HG02642 (cell line): ENCODE measurements around the gene EPSTI1.

Source experiments
- ATAC-seq: cut with Tn5 transposase; IDR thresholded peaks from one replicate; pipeline ENCODE4 v1.9.1; 2021; ENCODE audit warnings: mild to moderate bottlenecking; ENCODE audit not compliant: unreplicated experiment, poor library complexity

The EPSTI1 gene

GRCh38 chr13:42977219-42977659 lies 14.8 kb downstream of the EPSTI1 start:
- ATAC-seq = no peak

GRCh38 chr13:42976066-42976465 lies 16.0 kb downstream of the EPSTI1 start:
- no peak for ATAC-seq

GRCh38 chr13:42973581-42973980 lies 18.5 kb downstream of the EPSTI1 start:
- ATAC-seq = no peak

GRCh38 chr13:42971691-42972347 lies 20.2 kb downstream of the EPSTI1 start:
- ATAC-seq = no peak

GRCh38 chr13:42970824-42971690 lies 21.0 kb downstream of the EPSTI1 start:
- ATAC-seq = peak; percentile 74

- ATAC-seq = no peak
These were observed 22.4 kb downstream of the EPSTI1 start for GRCh38 chr13:42969565-42970172.

- ATAC-seq = no peak
These were observed 23.1 kb downstream of the EPSTI1 start for GRCh38 chr13:42968906-42969305.

- no peak for ATAC-seq
These were observed 24.4 kb downstream of the EPSTI1 start for GRCh38 chr13:42967660-42968059.

GRCh38 chr13:42965281-42965680 lies 26.8 kb downstream of the EPSTI1 start:
- no peak for ATAC-seq

GRCh38 chr13:42964761-42965161 lies 27.3 kb downstream of the EPSTI1 start:
- no peak for ATAC-seq

- ATAC-seq = no peak
These were observed 32.4 kb downstream of the EPSTI1 start for GRCh38 chr13:42959615-42960014.

- ATAC-seq = no peak
These were observed 34.2 kb downstream of the EPSTI1 start for GRCh38 chr13:42957881-42958280.

- ATAC-seq = no peak
These were observed 41.9 kb downstream of the EPSTI1 start for GRCh38 chr13:42950181-42950580.

GRCh38 chr13:42947925-42948324 lies 44.1 kb downstream of the EPSTI1 start:
- ATAC-seq = no peak

GRCh38 chr13:42946927-42947326 lies 45.1 kb downstream of the EPSTI1 start:
- no peak for ATAC-seq

- no peak for ATAC-seq
These were observed 62.0 kb downstream of the EPSTI1 start for GRCh38 chr13:42929886-42930535.

GRCh38 chr13:42926555-42926954 lies 65.5 kb downstream of the EPSTI1 start:
- ATAC-seq = no peak

GRCh38 chr13:42926043-42926442 lies 66.0 kb downstream of the EPSTI1 start:
- no peak for ATAC-seq

- ATAC-seq = no peak
These were observed 66.4 kb downstream of the EPSTI1 start for GRCh38 chr13:42925626-42926025.

- no peak for ATAC-seq
These were observed 67.7 kb downstream of the EPSTI1 start for GRCh38 chr13:42924344-42924743.

GRCh38 chr13:42907745-42908144 lies 84.3 kb downstream of the EPSTI1 start:
- no peak for ATAC-seq
